GM15510 (cell line): ENCODE results near the gene PDGFRA.

Source experiments
- POLR2A ChIP-seq: IDR thresholded peaks from 3 replicates; pipeline ENCODE4 v1.6.1; 2011; ENCODE audit warnings: borderline replicate concordance; ENCODE audit not compliant: insufficient read length; ENCODE audit errors: extremely low read depth

Gene PDGFRA

GRCh38 chr4:54233697-54234496 lies 4.8 kb downstream of the PDGFRA start:
- no peak for TF ChIP-seq POLR2A

- TF ChIP-seq POLR2A: no peak
These were observed 5.6 kb downstream of the PDGFRA start for GRCh38 chr4:54234497-54235205.

DNA sequence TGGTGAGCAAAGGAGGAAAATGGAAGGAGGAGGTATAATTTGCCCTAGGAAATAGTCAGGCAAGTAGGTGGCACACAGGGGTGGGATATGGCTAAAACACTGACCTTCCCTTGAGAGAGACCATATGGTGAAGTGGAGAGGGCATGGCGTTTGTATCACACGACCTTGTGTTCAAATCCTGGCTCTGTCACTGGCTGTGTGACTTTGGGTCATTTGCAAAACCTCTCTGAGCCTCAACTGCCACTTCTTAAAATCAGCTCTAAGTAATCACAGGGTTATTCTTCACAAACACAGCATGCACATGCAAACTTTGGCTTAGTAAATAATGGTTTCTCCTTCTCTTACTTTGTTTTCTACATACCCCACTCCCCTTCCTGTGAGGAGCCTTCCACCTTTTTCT lies 8.7 kb downstream of the PDGFRA start:
- TF ChIP-seq POLR2A: no peak

- TF ChIP-seq POLR2A: no peak
These were observed 9.3 kb downstream of the PDGFRA start for GRCh38 chr4:54238389-54238788.

GRCh38 chr4:54254116-54254914 lies 25.2 kb downstream of the PDGFRA start:
- no peak for TF ChIP-seq POLR2A

DNA sequence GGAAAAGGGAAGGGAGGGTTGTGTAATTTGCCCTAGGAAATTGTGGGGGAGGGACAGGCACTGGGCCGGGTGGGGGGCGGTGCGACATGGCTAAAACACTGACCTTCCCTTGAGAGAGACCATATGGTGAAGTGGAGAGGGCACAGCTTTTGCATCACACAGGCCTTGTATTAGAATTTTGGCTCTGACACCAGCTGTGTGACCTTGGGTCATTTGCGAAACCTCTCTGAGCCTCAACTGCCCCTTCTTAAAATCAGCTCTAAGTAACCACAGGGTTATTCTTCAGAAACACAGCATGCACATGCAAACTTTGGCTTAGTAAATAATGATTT lies 25.8 kb downstream of the PDGFRA start:
- no peak for TF ChIP-seq POLR2A

GRCh38 chr4:54255881-54256280 lies 26.8 kb downstream of the PDGFRA start:
- TF ChIP-seq POLR2A: no peak

- no peak for TF ChIP-seq POLR2A
These were observed 27.7 kb downstream of the PDGFRA start for GRCh38 chr4:54256491-54257486.

DNA sequence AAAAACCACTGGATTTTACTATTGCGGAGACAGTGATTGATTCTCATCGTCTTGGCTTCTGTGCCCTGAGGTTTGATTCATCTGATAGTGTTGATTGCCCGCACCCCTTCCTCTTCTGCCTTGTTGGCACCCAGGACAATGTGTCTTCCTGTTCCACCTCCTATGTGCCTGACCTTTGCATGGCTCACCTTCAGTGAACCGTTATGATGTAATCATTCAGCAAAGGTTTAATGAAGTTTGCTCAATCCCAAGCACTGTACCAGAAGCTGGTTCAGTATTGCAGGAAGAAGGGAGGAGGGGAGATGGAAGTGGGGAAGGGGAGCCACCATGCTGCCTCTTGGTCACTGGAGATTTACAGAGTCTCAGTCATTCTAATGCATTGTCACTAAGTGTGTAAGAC lies 36.3 kb downstream of the PDGFRA start:
- TF ChIP-seq POLR2A: no peak

DNA sequence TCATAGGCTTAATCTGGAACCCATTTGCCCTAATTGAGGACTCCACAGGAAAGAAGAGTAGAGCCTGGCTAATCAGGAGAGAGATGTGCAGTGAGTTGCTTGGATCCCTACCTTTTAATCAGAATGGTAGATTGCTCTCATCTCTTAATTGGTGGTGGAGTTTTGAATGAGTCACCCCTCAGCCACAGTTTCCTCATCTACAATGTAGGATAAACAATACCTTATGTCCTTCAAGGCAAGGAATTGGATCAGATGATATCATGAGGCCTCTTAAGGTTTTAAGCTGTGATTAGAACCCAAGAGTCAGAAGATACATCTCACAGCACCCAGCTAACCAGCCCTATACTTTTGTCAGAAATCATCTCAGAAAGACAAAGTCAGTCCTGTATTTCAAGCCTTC lies 39.1 kb downstream of the PDGFRA start:
- TF ChIP-seq POLR2A: no peak

DNA sequence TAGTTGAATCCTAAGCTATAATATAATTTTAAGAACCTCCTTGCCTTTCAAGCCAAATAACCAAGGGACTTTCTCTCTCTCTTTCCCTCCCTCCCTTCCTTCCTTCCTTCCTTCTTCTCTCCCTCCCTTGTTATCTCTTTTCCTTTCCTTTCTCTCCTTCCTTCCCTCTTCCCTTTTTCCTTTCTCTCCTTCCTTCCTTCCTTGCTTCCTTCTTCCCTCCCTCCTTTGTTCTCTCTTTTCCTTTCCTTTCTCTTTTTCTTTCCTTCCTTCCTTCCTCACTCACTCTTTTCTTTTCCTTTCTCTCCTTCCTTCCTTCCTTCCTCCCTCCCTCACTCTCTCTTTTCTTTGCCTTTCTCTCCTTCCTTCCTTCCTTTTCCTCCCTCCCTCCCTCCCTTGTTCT lies 42.4 kb downstream of the PDGFRA start:
- TF ChIP-seq POLR2A: no peak

DNA sequence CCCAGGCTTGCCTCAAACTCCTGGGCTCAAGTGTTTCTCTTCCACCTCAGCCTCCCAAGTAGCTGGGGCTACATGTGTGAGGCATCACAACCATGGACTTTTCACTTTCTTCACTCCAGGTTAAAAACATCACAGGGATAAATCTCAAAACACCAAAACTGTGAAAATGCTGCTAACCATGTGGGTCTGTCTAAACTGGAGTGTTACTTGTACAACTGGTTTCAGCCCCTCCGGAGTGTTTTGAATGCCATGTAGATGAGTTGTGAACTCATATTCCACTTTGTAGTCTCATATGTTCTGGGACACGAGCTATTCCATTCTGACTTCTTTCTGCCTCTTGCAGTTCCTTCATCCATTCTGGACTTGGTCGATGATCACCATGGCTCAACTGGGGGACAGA lies 43.0 kb downstream of the PDGFRA start:
- TF ChIP-seq POLR2A: no peak

- TF ChIP-seq POLR2A: no peak
These were observed 45.2 kb downstream of the PDGFRA start for GRCh38 chr4:54274264-54274663.
